Ascending aorta (tissue), 2 donors: ENCODE results near the gene SIM2. TPM values are rescaled to one million over a fixed set of nuclear protein-coding genes. Genes with fewer than 3 reads are reported as not detected.

Experiments used
- DNase-seq, 2 donors: peaks; one replicate each; pipeline ENCODE4 v3.0.0-alpha.2; 2019; ENCODE audit warnings: low spot score in 2 of 2
- H3K27ac ChIP-seq, 2 donors: fragments of 200-600 bp; sonication (generic); one replicate each; pipeline ENCODE4 v1.5.1; 2016 to 2017; ENCODE audit warnings: mild to moderate bottlenecking in 1 of 2
- H3K27me3 ChIP-seq: fragments of 200-600 bp; sonication (generic); one replicate; pipeline ENCODE4 v1.5.1; 2017
- H3K36me3 ChIP-seq, 2 donors: fragments of 200-600 bp; sonication (generic); one replicate each; pipeline ENCODE4 v1.5.1; 2016
- H3K4me1 ChIP-seq, 2 donors: fragments of 200-600 bp; sonication (generic); one replicate each; pipeline ENCODE4 v1.5.1; 2016 to 2017; ENCODE audit warnings: mild to moderate bottlenecking in 1 of 2
- H3K4me3 ChIP-seq, 2 donors: fragments of 200-600 bp; sonication (generic); one replicate each; pipeline ENCODE4 v1.5.1; 2016 to 2017; ENCODE audit warnings: mild to moderate bottlenecking in 1 of 2
- H3K9me3 ChIP-seq, 2 donors: fragments of 200-600 bp; sonication (generic); one replicate each; pipeline ENCODE4 v1.5.1; 2016
- CTCF ChIP-seq, 3 experiments: fragments of 200-600 bp in 2 of 3; fragments of 450-650 bp in 1 of 3; sonication (generic) in 2 of 3; IDR thresholded peaks; one replicate each; pipeline ENCODE4 v1.5.1; 2016 to 2019; ENCODE audit warnings: antibody characterized with exemption in 3 of 3, mild to moderate bottlenecking in 1 of 3, moderate library complexity in 1 of 3
- intact Hi-C: fragments of 100-400 bp; cut with DNase I; formaldehyde crosslinking; loops from one replicate; pipeline ENCODE4 v1.15.1; 2023
- total RNA-seq: library from RNA; depleted of rRNA; stranded (reverse); fragments of >200 nt; gene quantifications from one replicate; pipeline ENCODE4 v1.1.0, GENCODE V29; 2016

The SIM2 gene
- total RNA-seq, 1 donor from 2014 or later = not detected

- no peaks in the 10 kb centered on the region for H3K9me3 ChIP-seq
- TF ChIP-seq CTCF (IDR thresholded peaks at IDR 0.05) = no peak
- no peak overlapping the region for H3K4me3 ChIP-seq
- intact Hi-C loops = no loop called here
- peaks cover 59% of the 10 kb centered on the region for H3K27me3 ChIP-seq
- peaks cover 0 to 14% of the 10 kb centered on the region in 2 donors for H3K4me1 ChIP-seq
- no peak for DNase-seq
- H3K36me3 ChIP-seq = no peaks in the 10 kb centered on the region
- no peak overlapping the region for H3K27ac ChIP-seq
These were observed 5.4 kb upstream of the SIM2 start for GRCh38 chr21:36693489-36694030.

- peaks cover under 1 to 19% of the 10 kb centered on the region in 2 donors for H3K4me1 ChIP-seq
- intact Hi-C loops = no loop called here
These were observed 4.8 kb upstream of the SIM2 start for GRCh38 chr21:36694031-36694515.

GRCh38 chr21:36694593-36695282, 4.2 kb upstream of the SIM2 start:
- DNase-seq = no peak
- Histone ChIP-seq H3K27me3 (peaks cover 69% of the 10 kb centered on the region), H3K27ac (no peak overlapping the region), H3K4me3 (no peak overlapping the region), H3K9me3 (no peaks in the 10 kb centered on the region), H3K4me1 (peaks cover 7 to 25% of the 10 kb centered on the region in 2 donors), H3K36me3 (no peaks in the 10 kb centered on the region)
- TF ChIP-seq CTCF (IDR thresholded peaks at IDR 0.05) = no peak
- intact Hi-C loops = no loop called here

More at GRCh38 chr21:36694031-36694515, 4.8 kb upstream of the SIM2 start:
- no peak for TF ChIP-seq CTCF (IDR thresholded peaks at IDR 0.05)
- no peaks in the 10 kb centered on the region for H3K36me3 ChIP-seq
- H3K4me3 ChIP-seq = no peak overlapping the region
- H3K27ac ChIP-seq = no peak overlapping the region
- H3K27me3 ChIP-seq = peaks cover 64% of the 10 kb centered on the region
- H3K9me3 ChIP-seq = no peaks in the 10 kb centered on the region
- no peak for DNase-seq

GRCh38 chr21:36695283-36695634, 3.7 kb upstream of the SIM2 start:
- no peak overlapping the region for H3K27ac ChIP-seq
- no peak for TF ChIP-seq CTCF (IDR thresholded peaks at IDR 0.05)
- H3K4me1 ChIP-seq = peaks cover 10 to 27% of the 10 kb centered on the region in 2 donors
- peaks cover 73% of the 10 kb centered on the region for H3K27me3 ChIP-seq
- H3K9me3 ChIP-seq = no peaks in the 10 kb centered on the region
- no peak overlapping the region for H3K4me3 ChIP-seq
- no peaks in the 10 kb centered on the region for H3K36me3 ChIP-seq
- no peak for DNase-seq
- intact Hi-C loops = no loop called here

GRCh38 chr21:36695671-36696389, 3.1 kb upstream of the SIM2 start:
- Histone ChIP-seq H3K27me3 (peaks cover 79% of the 10 kb centered on the region), H3K4me1 (peaks cover 15 to 32% of the 10 kb centered on the region in 2 donors), H3K36me3 (no peaks in the 10 kb centered on the region), H3K9me3 (no peaks in the 10 kb centered on the region), H3K27ac (no peak overlapping the region), H3K4me3 (no peak overlapping the region)
- no peak for TF ChIP-seq CTCF (IDR thresholded peaks at IDR 0.05)
- intact Hi-C loops = no loop called here
- no peak for DNase-seq
